Kidney capillary endothelial cell (primary cell): ENCODE data around the gene TTC8.
"Not testable (repeated sequence)": the region's sequence is repeated elsewhere in the genome, so short reads cannot be mapped to it uniquely, and the experiment has no call there.

ENCODE experiments used
- DNase-seq: peaks from one replicate; pipeline ENCODE4 v3.0.0-alpha.2; 2018; ENCODE audit warnings: low spot score

Gene TTC8

GRCh38 chr14:88825078-88825458 is 617 bp downstream of the TTC8 start:
- no peak for DNase-seq

GRCh38 chr14:88825503-88825902 is 1.1 kb downstream of the TTC8 start:
- no peak for DNase-seq

GRCh38 chr14:88829188-88829587 is 4.7 kb downstream of the TTC8 start:
- DNase-seq = no peak

GRCh38 chr14:88829685-88830302 is 5.3 kb downstream of the TTC8 start:
- no peak for DNase-seq

- no peak for DNase-seq
Measured at GRCh38 chr14:88831284-88831683, 6.8 kb downstream of the TTC8 start.

GRCh38 chr14:88834883-88835431 is 10.5 kb downstream of the TTC8 start:
- no peak for DNase-seq

- no peak for DNase-seq
Measured at GRCh38 chr14:88835661-88836060, 11.2 kb downstream of the TTC8 start.

GRCh38 chr14:88837495-88837894 is 13.0 kb downstream of the TTC8 start:
- DNase-seq = no peak

GRCh38 chr14:88838015-88838414 is 13.6 kb downstream of the TTC8 start:
- no peak for DNase-seq

- DNase-seq = no peak
Measured at GRCh38 chr14:88840926-88841325, 16.5 kb downstream of the TTC8 start.

GRCh38 chr14:88841741-88842140 is 17.3 kb downstream of the TTC8 start:
- DNase-seq = no peak

- no peak for DNase-seq
Measured at GRCh38 chr14:88842414-88842813, 18.0 kb downstream of the TTC8 start.

- DNase-seq = no peak
Measured at GRCh38 chr14:88844980-88845491, 20.6 kb downstream of the TTC8 start.

GRCh38 chr14:88848571-88848970 is 24.1 kb downstream of the TTC8 start:
- no peak for DNase-seq

GRCh38 chr14:88849716-88850115 is 25.3 kb downstream of the TTC8 start:
- no peak for DNase-seq

GRCh38 chr14:88851587-88851986 is 27.1 kb downstream of the TTC8 start:
- no peak for DNase-seq

- no peak for DNase-seq
Measured at GRCh38 chr14:88852632-88853031, 28.2 kb downstream of the TTC8 start.

- DNase-seq = no peak
Measured at GRCh38 chr14:88853129-88853528, 28.7 kb downstream of the TTC8 start.

GRCh38 chr14:88856786-88857366 is 32.4 kb downstream of the TTC8 start:
- no peak for DNase-seq

GRCh38 chr14:88857861-88858260 is 33.4 kb downstream of the TTC8 start:
- not testable (repeated sequence) for DNase-seq

GRCh38 chr14:88859118-88859517 is 34.7 kb downstream of the TTC8 start:
- not testable (repeated sequence) for DNase-seq

- no peak for DNase-seq
Measured at GRCh38 chr14:88863167-88863566, 38.7 kb downstream of the TTC8 start.

- DNase-seq = no peak
Measured at GRCh38 chr14:88864198-88864597, 39.7 kb downstream of the TTC8 start.

- DNase-seq = no peak
Measured at GRCh38 chr14:88866305-88866704, 41.9 kb downstream of the TTC8 start.
